ENCODE measurements around the gene APBB2.

APBB2 gene

DNA sequence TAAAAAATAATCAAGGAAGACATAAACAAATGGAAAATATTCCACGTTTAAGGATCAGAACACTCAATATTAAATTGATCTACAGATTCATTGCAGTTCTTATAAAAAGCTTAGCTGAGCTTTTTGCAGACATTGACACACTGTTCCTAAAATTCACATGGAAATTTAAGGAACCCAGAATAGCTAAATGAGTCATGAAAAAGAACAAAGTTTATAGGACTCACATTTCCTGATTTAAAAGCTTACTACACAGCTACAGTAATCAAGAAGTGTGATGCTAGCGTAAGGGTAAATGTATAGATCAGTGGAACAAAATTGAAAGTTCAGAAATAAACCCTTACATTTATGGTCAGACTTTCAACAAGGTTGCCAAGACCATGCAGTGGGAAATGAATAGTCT, 431.5 kb downstream of the APBB2 start:
- TF ChIP-seq, protein P1, sequence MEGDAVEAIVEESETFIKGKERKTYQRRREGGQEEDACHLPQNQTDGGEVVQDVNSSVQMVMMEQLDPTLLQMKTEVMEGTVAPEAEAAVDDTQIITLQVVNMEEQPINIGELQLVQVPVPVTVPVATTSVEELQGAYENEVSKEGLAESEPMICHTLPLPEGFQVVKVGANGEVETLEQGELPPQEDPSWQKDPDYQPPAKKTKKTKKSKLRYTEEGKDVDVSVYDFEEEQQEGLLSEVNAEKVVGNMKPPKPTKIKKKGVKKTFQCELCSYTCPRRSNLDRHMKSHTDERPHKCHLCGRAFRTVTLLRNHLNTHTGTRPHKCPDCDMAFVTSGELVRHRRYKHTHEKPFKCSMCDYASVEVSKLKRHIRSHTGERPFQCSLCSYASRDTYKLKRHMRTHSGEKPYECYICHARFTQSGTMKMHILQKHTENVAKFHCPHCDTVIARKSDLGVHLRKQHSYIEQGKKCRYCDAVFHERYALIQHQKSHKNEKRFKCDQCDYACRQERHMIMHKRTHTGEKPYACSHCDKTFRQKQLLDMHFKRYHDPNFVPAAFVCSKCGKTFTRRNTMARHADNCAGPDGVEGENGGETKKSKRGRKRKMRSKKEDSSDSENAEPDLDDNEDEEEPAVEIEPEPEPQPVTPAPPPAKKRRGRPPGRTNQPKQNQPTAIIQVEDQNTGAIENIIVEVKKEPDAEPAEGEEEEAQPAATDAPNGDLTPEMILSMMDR (conservative IDR thresholded peaks at IDR 0.05) = no peak
- H3K27ac ChIP-seq = no peak overlapping the region

DNA sequence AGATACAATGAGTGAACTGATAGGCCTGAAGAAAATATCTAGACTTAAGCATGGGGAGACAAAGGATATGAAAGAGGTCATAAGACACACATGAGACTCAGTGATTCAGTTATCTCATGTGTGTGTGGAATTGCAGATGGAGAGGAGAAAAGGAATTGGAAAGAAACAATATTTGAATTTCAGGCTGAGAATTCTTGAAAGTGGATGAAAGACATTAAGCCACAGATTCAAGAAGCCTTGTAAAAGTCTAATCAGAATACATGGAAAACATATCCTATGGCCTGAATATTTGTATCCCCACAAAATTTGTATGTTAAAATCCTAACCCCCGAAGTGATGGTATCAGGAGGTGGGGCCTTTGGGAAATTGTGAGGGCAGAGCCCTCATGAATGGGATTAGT, 436.3 kb downstream of the APBB2 start:
- TF ChIP-seq, protein P1 (conservative IDR thresholded peaks at IDR 0.05) = no peak
- H3K27ac ChIP-seq = no peak overlapping the region

DNA sequence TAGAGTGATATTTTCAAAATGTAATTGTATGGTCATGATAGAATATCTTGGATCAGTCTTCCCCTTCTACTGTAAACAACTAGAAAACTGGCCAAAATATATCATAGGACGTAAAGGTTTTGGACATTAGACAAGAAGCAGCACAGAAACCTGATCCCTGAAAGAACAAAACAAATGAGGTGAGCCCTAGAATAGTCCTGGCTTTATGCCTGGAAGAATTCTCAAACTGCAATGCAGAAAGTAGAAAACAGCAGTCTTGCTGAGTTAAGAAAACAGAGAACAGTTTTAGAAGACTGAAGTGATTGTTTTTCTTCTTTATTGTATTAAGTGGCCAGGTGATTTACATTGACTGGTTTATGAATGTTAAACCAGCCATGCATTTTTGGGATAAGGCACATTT, 445.1 kb downstream of the APBB2 start:
- TF ChIP-seq, protein P1 (conservative IDR thresholded peaks at IDR 0.05) = no peak

DNA sequence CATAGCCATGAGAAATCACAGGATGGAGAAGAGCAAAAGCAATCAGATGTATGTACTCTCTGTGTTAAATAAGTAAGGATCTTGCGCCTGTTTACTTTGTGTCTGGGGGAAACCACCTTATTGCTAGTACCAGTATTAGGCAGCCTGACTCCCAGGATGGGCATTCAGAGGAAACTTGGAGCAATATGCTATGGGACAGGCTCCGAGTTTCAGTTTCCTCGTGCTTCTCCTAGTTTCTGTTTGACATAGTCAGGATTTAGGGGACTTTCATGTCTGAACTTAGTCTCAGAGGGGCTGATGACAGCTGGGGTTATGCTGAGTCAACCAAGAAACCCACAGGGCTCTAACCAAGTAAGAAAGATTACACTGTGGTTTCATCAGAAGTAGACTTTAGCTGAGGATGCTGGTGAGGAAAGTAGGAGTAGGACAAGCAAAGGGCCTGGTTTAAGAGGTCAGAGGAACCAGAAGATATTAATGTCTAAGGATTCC, 451.1 kb downstream of the APBB2 start:
- H3K27ac ChIP-seq = no peak overlapping the region
- TF ChIP-seq, protein P1 (conservative IDR thresholded peaks at IDR 0.05) = no peak

More for the DNA sequence above, 445.1 kb downstream of the APBB2 start:
- H3K27ac ChIP-seq = no peak overlapping the region

Measured in VCaP (cell line).